NCI-H1417 treated with DMSO at 0.1 percent for 48 hours (cell line): ENCODE results near the gene ZPR1.
A peak's percentile ranks its signal among the peaks of the same experiment; 100 is the strongest.
"Not testable (repeated sequence)": the region's sequence is repeated elsewhere in the genome, so short reads cannot be mapped to it uniquely, and the experiment has no call there.

Experiments
- DNase-seq: peaks from one replicate; lab custom pipeline; 2025; lab: John Stamatoyannopoulos, UW

The ZPR1 gene

GRCh38 chr11:116787786-116788486 lies at the start of gene ZPR1:
Gene ZPR1 (minus strand): TSS chr11:116788023. CDS start chr11:116787990, 33 bp downstream.
- peak; percentile 26 for DNase-seq

GRCh38 chr11:116836632-116836991 lies 48.8 kb upstream of the ZPR1 start:
- no peak for DNase-seq

- DNase-seq = peak; percentile 89
Measured at GRCh38 chr11:116835791-116836631, 48.2 kb upstream of the ZPR1 start.

GRCh38 chr11:116835042-116835772 lies 47.4 kb upstream of the ZPR1 start:
- no peak for DNase-seq

GRCh38 chr11:116834535-116835041 lies 46.8 kb upstream of the ZPR1 start:
- DNase-seq = not testable (repeated sequence)

GRCh38 chr11:116833816-116834534 lies 46.2 kb upstream of the ZPR1 start:
- DNase-seq = no peak

GRCh38 chr11:116833491-116833815 lies 45.6 kb upstream of the ZPR1 start:
- DNase-seq = no peak

GRCh38 chr11:116832350-116833290 lies 44.8 kb upstream of the ZPR1 start:
- no peak for DNase-seq

- no peak for DNase-seq
Measured at GRCh38 chr11:116831790-116832349, 44.0 kb upstream of the ZPR1 start.

GRCh38 chr11:116830184-116830912 lies 42.5 kb upstream of the ZPR1 start:
- DNase-seq = no peak

GRCh38 chr11:116829525-116830183 lies 41.8 kb upstream of the ZPR1 start, which contains the start of gene APOC3:
Gene APOC3 (plus strand): TSS chr11:116829907. CDS start chr11:116830583, 676 bp downstream.
- DNase-seq = no peak

- no peak for DNase-seq
Measured at GRCh38 chr11:116828632-116829524, 41.1 kb upstream of the ZPR1 start.

- no peak for DNase-seq
Measured at GRCh38 chr11:116827461-116827860, 39.6 kb upstream of the ZPR1 start.

GRCh38 chr11:116826751-116827431 lies 39.1 kb upstream of the ZPR1 start:
- no peak for DNase-seq

- DNase-seq = no peak
Measured at GRCh38 chr11:116825854-116826750, 38.3 kb upstream of the ZPR1 start.

- DNase-seq = no peak
Measured at GRCh38 chr11:116825434-116825833, 37.6 kb upstream of the ZPR1 start.
